ENCODE measurements around the gene DBF4.
"Not testable (repeated sequence)": the region's sequence is repeated elsewhere in the genome, so short reads cannot be mapped to it uniquely, and the experiment has no call there.

Gene DBF4

GRCh38 chr7:87882151-87882937 lies 6.1 kb downstream of the DBF4 start:
- no peak for DNase-seq

GRCh38 chr7:87885018-87885417 lies 8.7 kb downstream of the DBF4 start:
- DNase-seq = no peak

GRCh38 chr7:87886875-87887274 lies 10.6 kb downstream of the DBF4 start:
- DNase-seq = no peak

GRCh38 chr7:87895363-87895762 lies 19.1 kb downstream of the DBF4 start:
- no peak for DNase-seq

GRCh38 chr7:87899255-87899654 lies 23.0 kb downstream of the DBF4 start:
- DNase-seq = no peak

- DNase-seq = not testable (repeated sequence)
Observed at GRCh38 chr7:87907136-87907906, 31.0 kb downstream of the DBF4 start.

- not testable (repeated sequence) for DNase-seq
Observed at GRCh38 chr7:87908814-87909213, 32.5 kb downstream of the DBF4 start.

GRCh38 chr7:87912121-87912520 lies 35.8 kb downstream of the DBF4 start:
- no peak for DNase-seq

GRCh38 chr7:87918740-87919139 lies 42.4 kb downstream of the DBF4 start:
- no peak for DNase-seq

- DNase-seq = no peak
Observed at GRCh38 chr7:87919875-87920274, 43.6 kb downstream of the DBF4 start.

- DNase-seq = no peak
Observed at GRCh38 chr7:87920578-87920977, 44.3 kb downstream of the DBF4 start.

- DNase-seq = not testable (repeated sequence)
Observed at GRCh38 chr7:87922759-87923395, 46.6 kb downstream of the DBF4 start.

GRCh38 chr7:87926581-87927461 lies 50.5 kb downstream of the DBF4 start:
- no peak for DNase-seq

GRCh38 chr7:87933605-87933952 lies 57.3 kb downstream of the DBF4 start:
- no peak for DNase-seq

- peak; percentile 68 to 70 for DNase-seq
Observed at GRCh38 chr7:87933953-87934698, 57.8 kb downstream of the DBF4 start, which contains the start of gene ADAM22. Gene ADAM22 (plus strand): TSS chr7:87934251. CDS start chr7:87934466, 215 bp downstream.

- no peak for DNase-seq
Observed at GRCh38 chr7:87934699-87935383, 58.5 kb downstream of the DBF4 start.

- DNase-seq = no peak
Observed at GRCh38 chr7:87935384-87935706, 59.1 kb downstream of the DBF4 start.

- no peak for DNase-seq
Observed at GRCh38 chr7:87941138-87941537, 64.8 kb downstream of the DBF4 start.

GRCh38 chr7:87944547-87944946 lies 68.3 kb downstream of the DBF4 start:
- DNase-seq = no peak

- DNase-seq = not testable (repeated sequence)
Observed at GRCh38 chr7:87945926-87946325, 69.6 kb downstream of the DBF4 start.

- DNase-seq = no peak
Observed at GRCh38 chr7:87948371-87948770, 72.1 kb downstream of the DBF4 start.

Measured in activated CD4-positive, alpha-beta T cell treated with anti-CD3 and anti-CD28 coated beads, Interleukin-2, amount 50 U/mL, for 4 hours (primary cell).